Measurements from ENCODE around the gene LINGO3. TPM values are rescaled to one million over a fixed set of nuclear protein-coding genes. Genes with fewer than 3 reads are reported as not detected.

The LINGO3 gene
- total and polyA plus RNA-seq, 2 of the 8 experiments (the other 6 are each of a cell fraction or from before 2014, with no cell fraction given): 0.59 TPM; not detected in 1

- Histone ChIP-seq H4K20me1 (replicated peaks in 1 of 2; ENCODE audit: control insufficient read depth in 1 of 2, insufficient read depth in 2 of 2, low read length in 2 of 2) (peaks cover 7 to 35% of the 10 kb centered on the region in 2 experiments), H3K9ac (replicated peaks in 1 of 4; ENCODE audit: extremely low read depth in 1 of 4, low read depth in 3 of 4, low read length in 3 of 4) (no peak overlapping the region)
- no peak for FAIRE-seq
Observed at GRCh38 chr19:2333807-2334211, 25.9 kb upstream of the LINGO3 start.

More at GRCh38 chr19:2333807-2334211, 25.9 kb upstream of the LINGO3 start:
- POLR2A ChIA-PET (ENCODE audit: partially characterized antibody): interaction anchor here (0.6 to 2.0 kb wide), 7 partner anchors 15 to 93 kb away, joined by 3 to 5 read pairs (median 3); no protein-coding TSS in a partner anchor
- Histone ChIP-seq H3K23me2 (ENCODE audit: low read depth, low read length) (peaks cover 10% of the 10 kb centered on the region; the same call in 1 of the 2 replicates), H2BK20ac (ENCODE audit: low read length) (no peak overlapping the region), H3K79me2 (ENCODE audit: control insufficient read depth in 1 of 2, insufficient read depth in 2 of 2, low read length in 2 of 2) (peaks cover 14 to 69% of the 10 kb centered on the region in 2 experiments), H3K79me1 (ENCODE audit: low read depth, low read length) (peaks cover 44% of the 10 kb centered on the region), H3K4ac (replicated peaks; ENCODE audit: insufficient read length, low read depth, low read length) (no peak overlapping the region), H3K27me3 (replicated peaks in 1 of 4; ENCODE audit: control insufficient read depth in 3 of 4, extremely low read depth in 1 of 4, insufficient read depth in 3 of 4, low read length in 3 of 4) (no peaks in the 10 kb centered on the region), H3K36me3 (ENCODE audit: control insufficient read depth in 2 of 4, insufficient read depth in 4 of 4, low read length in 3 of 4) (peaks cover 0 to under 1% (median 0%) of the 10 kb centered on the region in 4 experiments; a peak in 2 of 8 replicates), H3K4me2 (ENCODE audit: insufficient read depth in 1 of 2, low read depth in 2 of 2, low read length in 2 of 2) (no peak overlapping the region), H4K8ac (ENCODE audit: extremely low read depth, insufficient read depth, low read length) (peak overlapping the region; percentile 35; the same call in 1 of the 2 replicates), H2AK5ac (ENCODE audit: low read depth, low read length) (no peak overlapping the region), H3K9me3 (ENCODE audit: insufficient read depth in 2 of 2, low read depth in 1 of 2, low read length in 1 of 2) (peaks cover 0 to 5% of the 10 kb centered on the region in 2 experiments; a peak in 1 of 4 replicates), H3K4me3 (ENCODE audit: extremely low read depth in 1 of 4, insufficient read depth in 2 of 4, low read depth in 3 of 4, low read length in 4 of 4) (no peak overlapping the region), H3K27ac (ENCODE audit: low read depth, low read length) (no peak overlapping the region), H3K23ac (ENCODE audit: insufficient read length) (no peak overlapping the region), H4K5ac (ENCODE audit: insufficient read length, low read depth, low read length) (no peak overlapping the region), H2BK12ac (ENCODE audit: low read depth, low read length) (no peak overlapping the region), H4K91ac (replicated peaks; ENCODE audit: insufficient read length, low read length) (no peak overlapping the region), H2BK15ac (ENCODE audit: low read length) (no peak overlapping the region), H3K56ac (replicated peaks; ENCODE audit: insufficient read length, low read depth, low read length) (no peak overlapping the region), H2BK5ac (ENCODE audit: low read depth, low read length) (no peak overlapping the region; the same call in 1 of the 2 replicates), H3K4me1 (replicated peaks in 1 of 4; ENCODE audit: control insufficient read depth in 3 of 4, insufficient read depth in 4 of 4, low read length in 3 of 4) (peaks cover 0 to 34% (median 16%) of the 10 kb centered on the region in 4 experiments; a peak in 6 of 7 replicates), H2BK120ac (replicated peaks; ENCODE audit: low read depth, low read length) (no peak overlapping the region), H2AFZ (ENCODE audit: low read length) (no peak overlapping the region), H3K18ac (ENCODE audit: extremely low read depth, low read length) (no peak overlapping the region), H3K14ac (ENCODE audit: insufficient read length) (no peak overlapping the region)
- TF ChIP-seq CTCF (IDR thresholded peaks at IDR 0.05; ENCODE audit: control extremely low read depth in 1 of 3, insufficient read depth in 1 of 3, low read depth in 1 of 3, low read length in 3 of 3) (peak; percentile 5 to 57 (median 49); a peak in 3 of 4 replicates), RAD21 (IDR thresholded peaks at IDR 0.05 in 1 of 2, conservative IDR thresholded peaks at IDR 0.05 in 1 of 2; ENCODE audit: low read depth in 2 of 2, low read length in 2 of 2) (peak; percentile 21 to 35; a peak in 1 of 4 replicates), MAFK (IDR thresholded peaks at IDR 0.05; ENCODE audit: low read depth, low read length) (no peak), GABPA (IDR thresholded peaks at IDR 0.05; ENCODE audit: borderline replicate concordance, insufficient read depth, low read length) (0 out of 2 replicates have a peak, but pooled peaks have one; percentile 25), SAP30 (IDR thresholded peaks at IDR 0.05; ENCODE audit: insufficient read depth, insufficient replicate concordance, low read length) (no peak)
- CTCF ChIA-PET (ENCODE audit: partially characterized antibody): interaction anchor here (1.0 to 6.3 kb wide), 8 partner anchors 12 to 65 kb away, joined by 3 to 27 read pairs (median 4); no protein-coding TSS in a partner anchor
- DNase-seq (ENCODE audit: low read depth in 1 of 2, low spot score in 2 of 2): peak in 1 of 2 experiments; percentile 51
- WGBS, 2 experiments (ENCODE audit: extremely low coverage in 1 of 2, insufficient coverage in 1 of 2, insufficient read length in 1 of 2, insufficient replicate concordance in 2 of 2, low coverage in 1 of 2, low lambda C conversion rate in 2 of 2, missing lambda C conversion rate in 1 of 2): 92% methylated on average over 9 of the region's 11 CpGs; no CpG with 5 or more reads in 1 of the 2 experiments
